Lower leg skin (tissue), 4 donors: ENCODE data around the gene MRPL10. TPM values are rescaled to one million over a fixed set of nuclear protein-coding genes. Genes with fewer than 3 reads are reported as not detected.

Experiments
- DNase-seq, 2 donors: peaks; one replicate each; pipeline ENCODE4 v3.0.0-alpha.2; 2019; ENCODE audit warnings: low spot score in 2 of 2
- H3K4me3 ChIP-seq: fragments of 200-600 bp; sonication (generic); 2 replicates; pipeline ENCODE4 v1.5.1; 2017; ENCODE audit warnings: mild to moderate bottlenecking, low read depth; ENCODE audit not compliant: poor library complexity, severe bottlenecking
- POLR2A ChIP-seq, 2 donors: fragments of 450-650 bp; IDR thresholded peaks; one replicate each; pipeline ENCODE4 v1.6.1; 2016 to 2017; ENCODE audit warnings: antibody characterized with exemption in 2 of 2, mild to moderate bottlenecking in 1 of 2, moderate library complexity in 1 of 2
- WGBS, 2 donors: methylation state at CpG; one replicate each; pipeline ENCODE4 v1.1.5; 2018; 5-methylcytosine and 5-hydroxymethylcytosine counted together
- intact Hi-C: fragments of 100-400 bp; cut with DNase I; formaldehyde crosslinking; loops from one replicate; pipeline ENCODE4 v1.15.0; 2023; ENCODE audit warnings: low total_unique reads
- total RNA-seq, 4 donors: library from RNA; depleted of rRNA; stranded (reverse); fragments of >200 nt; gene quantifications; one replicate each; pipeline ENCODE4 v1.1.0, GENCODE V29; 2016
- TF ChIP-seq, protein P1 (sequence below), 3 donors: fragments of 450-650 bp; IDR thresholded peaks; one replicate each; pipeline ENCODE4 v1.5.1; 2016; ENCODE audit warnings: antibody characterized with exemption in 3 of 3, mild to moderate bottlenecking in 3 of 3, moderate library complexity in 2 of 3

The MRPL10 gene
- total RNA-seq, 4 donors from 2014 or later: 25.3 to 35.4 (median 30.2) TPM

DNA sequence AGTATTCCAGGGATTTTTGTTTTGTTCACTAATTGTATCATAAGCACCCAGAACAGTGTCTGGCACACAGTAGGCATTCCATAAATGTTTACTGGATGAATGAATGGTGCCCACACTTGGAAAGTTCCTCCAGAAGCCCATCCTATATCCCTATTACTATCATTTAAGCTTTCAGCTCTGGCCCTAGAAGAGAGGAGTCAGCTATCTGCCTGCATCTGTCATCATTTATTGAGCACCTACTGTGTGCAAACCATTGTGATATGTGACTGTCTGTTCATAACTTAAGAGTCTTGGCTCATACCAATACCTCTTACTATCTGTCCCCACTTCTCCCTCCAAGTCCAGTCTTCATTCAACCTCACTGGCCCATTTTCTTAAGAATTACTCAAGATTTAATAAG is 39.7 kb upstream of the MRPL10 start:
- TF ChIP-seq, protein P1, sequence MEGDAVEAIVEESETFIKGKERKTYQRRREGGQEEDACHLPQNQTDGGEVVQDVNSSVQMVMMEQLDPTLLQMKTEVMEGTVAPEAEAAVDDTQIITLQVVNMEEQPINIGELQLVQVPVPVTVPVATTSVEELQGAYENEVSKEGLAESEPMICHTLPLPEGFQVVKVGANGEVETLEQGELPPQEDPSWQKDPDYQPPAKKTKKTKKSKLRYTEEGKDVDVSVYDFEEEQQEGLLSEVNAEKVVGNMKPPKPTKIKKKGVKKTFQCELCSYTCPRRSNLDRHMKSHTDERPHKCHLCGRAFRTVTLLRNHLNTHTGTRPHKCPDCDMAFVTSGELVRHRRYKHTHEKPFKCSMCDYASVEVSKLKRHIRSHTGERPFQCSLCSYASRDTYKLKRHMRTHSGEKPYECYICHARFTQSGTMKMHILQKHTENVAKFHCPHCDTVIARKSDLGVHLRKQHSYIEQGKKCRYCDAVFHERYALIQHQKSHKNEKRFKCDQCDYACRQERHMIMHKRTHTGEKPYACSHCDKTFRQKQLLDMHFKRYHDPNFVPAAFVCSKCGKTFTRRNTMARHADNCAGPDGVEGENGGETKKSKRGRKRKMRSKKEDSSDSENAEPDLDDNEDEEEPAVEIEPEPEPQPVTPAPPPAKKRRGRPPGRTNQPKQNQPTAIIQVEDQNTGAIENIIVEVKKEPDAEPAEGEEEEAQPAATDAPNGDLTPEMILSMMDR (IDR thresholded peaks at IDR 0.05): no peak
- no peak for TF ChIP-seq POLR2A (IDR thresholded peaks at IDR 0.05)
- no peak overlapping the region for H3K4me3 ChIP-seq
- no peak for DNase-seq
- intact Hi-C loops: no loop called here

DNA sequence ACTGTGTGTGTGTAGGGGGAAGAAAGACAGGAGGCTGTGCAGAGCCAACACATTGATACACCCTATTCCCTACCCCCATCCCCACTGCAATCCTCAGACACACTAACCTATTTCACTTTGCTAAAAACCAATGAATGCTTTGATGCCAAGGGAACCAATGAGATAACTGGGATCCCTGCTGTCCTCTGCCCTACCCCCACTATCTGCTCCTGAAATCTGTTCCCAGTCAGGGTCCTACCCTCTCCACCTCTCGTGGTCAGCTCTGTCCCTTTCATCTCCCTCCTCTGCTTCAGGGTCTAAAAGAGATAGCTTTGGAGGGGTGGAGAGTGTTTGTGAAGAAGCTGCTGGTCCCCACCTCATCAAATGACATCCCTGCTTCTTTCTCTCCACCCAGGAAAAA is 38.7 kb upstream of the MRPL10 start:
- no peak overlapping the region for H3K4me3 ChIP-seq
- intact Hi-C loops: no loop called here
- TF ChIP-seq, protein P1 (IDR thresholded peaks at IDR 0.05): no peak
- no peak for TF ChIP-seq POLR2A (IDR thresholded peaks at IDR 0.05)
- no peak for DNase-seq
- 27 to 57% methylated on average over 1 of the region's 1 CpG for WGBS, 2 donors

DNA sequence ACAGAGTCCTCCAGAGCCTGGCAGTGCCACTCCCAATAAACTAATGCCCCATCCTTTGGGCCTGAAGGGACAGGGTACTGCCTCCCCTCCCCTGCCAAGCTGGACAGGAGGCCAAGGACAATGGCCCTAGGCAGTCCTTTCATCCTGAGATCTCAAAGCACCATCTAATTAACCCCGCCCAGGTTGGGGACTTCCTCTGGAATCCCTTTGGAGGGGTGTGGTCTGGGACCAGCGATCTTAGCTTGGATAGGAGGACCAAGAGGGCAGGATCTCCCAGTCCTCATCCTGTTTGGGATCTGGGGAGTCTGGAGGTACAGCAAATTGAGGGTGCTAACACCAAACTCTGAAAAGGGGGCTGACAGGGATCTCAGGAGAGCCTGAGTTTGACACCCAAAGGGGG is 37.8 kb upstream of the MRPL10 start:
- no peak for TF ChIP-seq POLR2A (IDR thresholded peaks at IDR 0.05)
- TF ChIP-seq, protein P1 (IDR thresholded peaks at IDR 0.05): no peak
- H3K4me3 ChIP-seq: no peak overlapping the region
- DNase-seq: no peak
- 25 to 39% methylated on average over 1 to 2 of the region's 2 CpGs for WGBS, 2 donors
- intact Hi-C loops: no loop called here

DNA sequence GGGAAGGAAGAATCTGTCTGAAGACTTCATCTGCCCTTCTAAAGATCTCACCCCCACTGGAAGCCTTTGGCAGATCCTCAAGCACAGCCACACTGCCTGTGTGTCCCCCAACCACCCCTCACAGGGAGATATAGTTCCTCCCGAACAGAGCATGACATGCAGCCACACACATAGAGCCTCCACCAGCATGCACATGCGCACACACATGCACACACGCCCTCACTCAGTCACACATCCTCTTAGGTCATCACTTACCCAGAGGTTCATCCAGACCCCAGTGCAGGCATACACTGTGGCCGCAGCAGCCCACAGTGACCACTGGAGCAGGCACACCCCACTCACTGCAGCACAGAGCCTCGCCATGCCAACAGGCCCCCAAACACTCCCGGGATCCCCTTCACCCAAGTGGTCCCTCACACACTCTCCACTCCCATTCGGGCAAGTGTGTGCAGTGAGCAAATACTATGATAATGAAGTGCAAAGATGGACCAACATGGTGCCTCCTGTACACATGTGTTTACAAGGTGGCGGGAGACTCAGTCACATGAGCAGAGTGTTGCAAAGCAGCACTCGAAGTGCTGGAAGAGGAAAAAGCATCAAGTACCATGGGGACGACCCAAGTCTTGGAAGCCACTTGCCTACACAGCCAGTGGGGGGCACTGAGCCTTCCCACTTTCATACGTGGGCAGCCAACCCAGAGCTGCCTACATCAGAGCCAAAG is 36.6 kb upstream of the MRPL10 start:
- intact Hi-C loops: no loop called here
- H3K4me3 ChIP-seq: no peak overlapping the region
- DNase-seq: no peak
- WGBS, 2 donors: 86 to 90% methylated on average over 11 of the region's 11 CpGs
- TF ChIP-seq, protein P1 (IDR thresholded peaks at IDR 0.05): no peak
- TF ChIP-seq POLR2A (IDR thresholded peaks at IDR 0.05): no peak

DNA sequence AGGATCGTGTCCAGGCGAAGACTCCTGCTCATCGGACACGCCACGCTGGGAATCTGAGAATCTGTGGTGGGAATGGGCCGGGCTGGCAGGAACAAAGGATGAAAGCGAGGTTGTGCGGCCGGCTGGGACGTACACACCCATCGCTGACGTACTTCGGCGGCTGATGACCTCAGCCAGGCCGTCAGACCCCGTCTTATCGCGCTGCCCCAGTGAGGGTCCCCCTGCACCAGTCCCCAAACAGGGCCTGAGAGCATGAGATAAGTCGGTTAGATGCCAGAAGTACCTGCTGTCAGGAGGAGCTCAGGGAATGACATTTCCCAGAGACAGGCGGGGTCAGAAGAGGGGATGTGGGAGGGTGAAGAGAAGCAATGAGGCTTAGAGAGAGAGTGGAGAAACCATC is 35.6 kb upstream of the MRPL10 start:
- intact Hi-C loops: no loop called here
- H3K4me3 ChIP-seq: no peak overlapping the region
- DNase-seq: no peak
- no peak for TF ChIP-seq POLR2A (IDR thresholded peaks at IDR 0.05)
- TF ChIP-seq, protein P1 (IDR thresholded peaks at IDR 0.05): no peak
- 62 to 65% methylated on average over 16 to 20 of the region's 20 CpGs for WGBS, 2 donors

DNA sequence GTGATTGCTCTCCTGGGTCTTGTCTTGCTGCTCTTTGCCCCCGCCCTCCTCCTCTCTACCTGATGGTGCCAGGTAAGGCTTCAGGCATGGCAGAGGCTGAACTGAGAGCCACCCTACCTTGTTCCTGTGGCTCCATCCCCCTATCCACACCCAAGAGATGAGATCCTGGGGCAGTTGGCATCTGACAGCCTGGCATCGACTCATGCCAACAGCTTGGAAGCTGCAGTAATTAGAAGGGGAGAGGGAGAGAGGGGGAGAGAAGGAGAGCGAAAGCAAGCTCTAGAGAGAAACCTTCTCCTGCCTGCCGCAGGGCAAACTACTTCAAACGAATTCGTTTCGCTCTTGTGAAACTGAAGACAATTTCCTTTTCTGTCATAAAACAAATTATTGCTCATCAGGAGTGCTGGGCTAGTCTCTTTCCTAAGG is 33.5 kb upstream of the MRPL10 start:
- WGBS, 2 donors: 21 to 25% methylated on average over 7 of the region's 7 CpGs
- DNase-seq: no peak
- no peak for TF ChIP-seq POLR2A (IDR thresholded peaks at IDR 0.05)
- TF ChIP-seq, protein P1 (IDR thresholded peaks at IDR 0.05): no peak
- no peak overlapping the region for H3K4me3 ChIP-seq
- intact Hi-C loops: no loop called here
